CD1c-positive myeloid dendritic cell (primary cell): Measurements from ENCODE around the gene UBXN2A.

Experiments
- DNase-seq: peaks from one replicate; pipeline ENCODE4 v3.0.0-alpha.2; 2016; ENCODE audit errors: extremely low spot score

Gene UBXN2A

GRCh38 chr2:23939987-23940717 lies at the start of gene UBXN2A:
Gene UBXN2A (plus strand): TSS chr2:23940463. CDS start chr2:23958315, 17,852 bp downstream.
- peak; percentile 94 for DNase-seq

DNA sequence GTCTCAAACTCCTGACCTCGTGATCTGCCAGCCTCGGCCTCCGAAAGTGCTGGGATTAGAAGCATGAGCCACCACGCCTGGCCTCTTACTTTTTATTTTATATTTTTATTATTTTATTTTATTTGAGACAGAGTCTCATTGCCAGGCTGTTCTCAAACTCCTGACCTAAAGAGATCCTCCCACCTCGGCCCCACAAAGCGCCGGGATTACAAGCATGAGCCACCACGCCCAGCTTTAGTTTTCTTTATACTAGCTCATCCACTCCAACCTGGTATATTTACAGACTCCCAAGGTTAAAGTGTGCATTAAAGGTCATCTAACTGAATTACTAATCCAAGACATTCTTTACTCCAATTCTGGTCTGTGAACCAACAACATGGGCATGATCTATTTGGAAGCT lies 40.1 kb upstream of the UBXN2A start:
- DNase-seq, result no peak

DNA sequence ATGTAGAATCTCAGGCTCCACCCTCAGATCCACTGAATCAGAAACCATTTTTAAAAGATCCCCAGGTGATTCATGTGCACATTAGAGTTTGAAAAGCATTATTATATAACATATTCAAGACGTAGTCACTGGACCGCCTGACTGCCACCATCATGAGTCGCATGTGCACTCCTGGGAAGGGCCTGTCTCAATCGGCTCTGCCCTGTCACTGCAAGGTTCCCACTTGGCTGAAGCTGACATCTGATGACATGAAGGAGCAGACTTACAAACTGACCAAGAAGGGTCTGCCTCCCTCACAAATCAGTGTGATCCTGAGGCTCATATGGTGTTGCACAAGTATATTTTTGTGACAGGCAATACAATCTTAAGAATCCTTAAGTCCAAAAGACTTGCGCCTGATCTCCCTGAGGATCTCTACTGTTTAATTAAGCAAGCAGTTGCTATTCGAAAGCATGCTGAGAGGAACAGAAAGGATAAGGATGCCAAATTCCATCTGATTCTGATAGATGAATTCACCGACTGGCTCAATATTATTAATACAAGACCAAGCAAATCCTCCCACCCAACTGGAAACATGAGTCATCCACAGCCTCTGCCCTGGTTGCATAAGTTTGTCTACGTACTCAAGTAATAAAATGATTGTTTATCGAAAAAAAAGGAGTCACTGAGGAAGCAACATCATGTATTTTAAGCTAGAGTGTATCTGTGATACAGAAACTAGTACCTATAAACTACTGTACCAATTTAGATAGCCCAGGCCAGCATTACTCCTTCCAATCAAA lies 39.5 kb upstream of the UBXN2A start:
- peak; percentile 61 for DNase-seq

DNA sequence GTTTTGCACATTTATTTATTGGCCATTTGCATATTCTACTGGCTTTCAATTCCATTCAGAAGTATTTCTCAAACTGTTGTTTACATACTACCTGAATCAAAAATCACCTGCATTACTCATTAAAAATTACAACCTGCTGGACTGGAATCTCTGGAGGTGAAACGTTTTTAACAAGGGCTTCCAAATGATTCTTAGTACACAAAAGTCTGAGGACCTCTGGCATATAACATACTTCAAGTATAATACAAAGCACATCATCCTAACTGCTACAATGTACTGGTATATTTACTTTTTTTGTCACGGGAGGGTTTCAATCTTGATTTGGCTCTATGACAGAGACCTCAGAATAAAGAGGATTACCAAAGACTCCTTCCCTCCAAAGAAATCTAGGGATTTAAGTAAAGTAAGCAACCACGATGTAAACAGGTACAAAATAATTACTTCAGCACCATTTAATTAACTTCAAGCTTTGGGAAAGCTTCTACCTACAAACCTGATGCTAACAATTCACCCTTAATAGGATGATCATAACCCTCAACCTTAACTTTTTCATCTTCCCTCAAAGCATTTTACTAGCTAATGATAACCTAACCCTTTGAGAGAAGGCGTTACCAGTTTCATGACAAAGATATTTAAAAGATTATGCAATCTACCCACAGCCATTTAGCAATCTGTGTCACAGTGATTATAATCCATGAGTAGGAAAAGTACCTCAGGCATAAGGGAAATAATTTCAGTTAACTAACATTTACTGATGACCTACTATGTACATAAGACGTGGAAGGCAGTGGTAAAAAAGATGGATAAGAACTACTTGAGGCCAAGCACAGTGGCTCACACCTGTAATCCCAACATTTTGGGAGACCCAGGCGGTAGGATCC lies 38.1 kb upstream of the UBXN2A start:
- peak; percentile 56 for DNase-seq

- no peak for DNase-seq
Measured at GRCh38 chr2:23903034-23903433, 37.2 kb upstream of the UBXN2A start.

- DNase-seq, result no peak
Measured at GRCh38 chr2:23904215-23904614, 36.0 kb upstream of the UBXN2A start.

DNA sequence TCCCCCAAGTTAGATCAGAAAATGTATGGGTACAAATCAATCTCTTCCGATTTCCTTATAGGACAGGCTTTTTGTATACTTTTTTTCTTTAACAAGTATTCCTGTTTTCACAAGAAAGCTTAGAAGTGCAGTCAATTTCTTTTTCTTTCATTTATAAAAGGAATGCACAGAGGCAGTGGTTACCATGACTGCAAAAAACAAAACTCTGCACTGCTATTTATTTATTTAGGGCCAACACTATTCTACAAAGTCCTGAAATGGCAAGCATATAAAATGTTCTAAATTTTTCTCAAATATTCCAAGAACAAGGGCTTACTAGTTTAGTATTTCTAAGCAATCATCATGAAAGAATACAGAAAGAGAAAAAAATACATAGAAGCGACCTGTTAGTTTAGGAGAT lies 35.6 kb upstream of the UBXN2A start:
- DNase-seq, result no peak

DNA sequence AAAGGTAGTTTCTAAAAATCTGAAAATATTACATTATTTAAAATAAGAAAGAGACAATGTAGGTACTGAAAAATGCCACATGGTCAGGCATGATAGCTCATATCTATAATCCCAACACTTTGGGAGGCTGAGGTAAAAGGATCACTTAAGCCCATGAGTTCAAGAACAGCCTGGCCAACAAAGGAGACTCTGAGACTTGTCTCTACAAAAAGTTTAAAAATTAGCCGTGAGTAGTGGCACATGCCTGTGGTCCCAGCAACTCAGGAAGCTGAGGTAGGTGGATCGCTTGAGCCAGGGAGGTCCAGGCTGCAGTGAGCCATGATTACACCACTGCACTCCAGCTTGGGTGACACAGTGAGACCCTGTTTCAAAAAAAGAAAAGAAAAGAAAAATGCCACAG lies 35.1 kb upstream of the UBXN2A start:
- DNase-seq, result no peak

- no peak for DNase-seq
Measured at GRCh38 chr2:23912054-23912453, 28.2 kb upstream of the UBXN2A start.

- DNase-seq, result no peak
Measured at GRCh38 chr2:23915327-23915726, 24.9 kb upstream of the UBXN2A start.

DNA sequence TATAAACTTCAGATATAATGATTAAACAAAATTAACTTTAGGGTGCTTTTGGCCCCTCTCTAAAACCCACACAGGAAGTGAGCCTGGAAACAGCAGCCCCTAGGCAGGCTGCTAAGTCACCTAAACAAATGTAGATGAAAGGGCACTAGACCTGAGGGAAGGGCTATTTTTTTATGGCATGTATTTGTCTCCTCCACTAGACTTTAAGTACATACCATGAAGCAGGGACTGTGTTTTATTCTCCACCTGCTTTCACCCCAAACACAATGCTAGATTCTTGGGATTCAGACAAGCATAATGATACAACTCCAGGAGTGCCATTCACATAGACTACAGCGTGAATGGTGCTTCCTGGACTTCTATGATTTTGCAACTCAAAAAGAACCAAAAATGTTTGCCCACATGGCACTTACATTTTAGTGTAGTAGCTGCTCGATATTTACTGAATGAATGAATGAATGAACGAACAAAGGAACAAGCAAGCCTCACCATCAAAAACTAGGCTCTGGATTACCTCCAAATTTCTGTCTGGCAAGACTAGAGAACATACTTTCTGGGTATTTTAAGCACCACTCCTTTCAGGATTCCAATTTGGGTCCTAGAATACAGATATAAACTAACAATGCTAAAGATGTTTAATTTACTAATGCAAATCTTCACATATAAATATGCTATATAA lies 23.4 kb upstream of the UBXN2A start:
- DNase-seq, result no peak

DNA sequence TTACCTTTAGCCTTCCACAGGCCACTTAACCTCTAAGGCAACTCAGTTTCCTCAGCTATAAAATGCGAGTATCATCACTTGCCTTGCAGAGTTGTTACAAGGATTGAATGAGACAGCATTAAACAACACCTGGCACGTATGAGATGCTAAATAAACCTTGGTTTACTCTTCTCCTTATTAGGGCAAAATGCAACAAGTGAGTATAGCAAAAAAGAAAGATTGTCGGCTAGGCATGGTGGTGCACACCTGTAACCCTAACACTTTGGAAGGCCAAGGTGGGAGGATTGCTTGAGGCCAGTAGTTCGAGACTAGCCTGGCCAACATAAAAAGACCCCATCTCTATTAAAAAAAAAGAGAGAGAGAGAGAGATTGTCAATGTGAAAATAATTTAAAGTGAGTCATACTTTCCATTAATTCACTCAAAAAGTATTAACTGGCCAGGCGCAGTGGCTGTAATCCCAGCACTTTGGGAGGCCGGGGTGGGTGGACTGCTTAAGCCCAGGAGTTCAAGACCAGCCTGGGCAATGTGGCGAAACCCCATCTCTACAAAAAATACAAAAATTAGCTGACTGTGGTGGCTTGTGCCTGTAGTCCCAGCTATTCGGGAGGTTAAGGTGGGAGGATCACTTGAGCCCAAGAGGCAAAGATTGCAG lies 21.3 kb upstream of the UBXN2A start:
- DNase-seq, result no peak

- DNase-seq, result no peak
Measured at GRCh38 chr2:23924589-23925359, 15.5 kb upstream of the UBXN2A start.

- peak; percentile 93 for DNase-seq
Measured at GRCh38 chr2:23925702-23926289, 14.5 kb upstream of the UBXN2A start.

- no peak for DNase-seq
Measured at GRCh38 chr2:23926290-23926749, 13.9 kb upstream of the UBXN2A start.

- peak; percentile 97 for DNase-seq
Measured at GRCh38 chr2:23926750-23927571, 13.3 kb upstream of the UBXN2A start, which contains the start of gene ATAD2B. Gene ATAD2B (minus strand): TSS chr2:23927123. CDS start chr2:23926770, 353 bp downstream.

GRCh38 chr2:23934259-23934658 lies 6.0 kb upstream of the UBXN2A start:
- no peak for DNase-seq

DNA sequence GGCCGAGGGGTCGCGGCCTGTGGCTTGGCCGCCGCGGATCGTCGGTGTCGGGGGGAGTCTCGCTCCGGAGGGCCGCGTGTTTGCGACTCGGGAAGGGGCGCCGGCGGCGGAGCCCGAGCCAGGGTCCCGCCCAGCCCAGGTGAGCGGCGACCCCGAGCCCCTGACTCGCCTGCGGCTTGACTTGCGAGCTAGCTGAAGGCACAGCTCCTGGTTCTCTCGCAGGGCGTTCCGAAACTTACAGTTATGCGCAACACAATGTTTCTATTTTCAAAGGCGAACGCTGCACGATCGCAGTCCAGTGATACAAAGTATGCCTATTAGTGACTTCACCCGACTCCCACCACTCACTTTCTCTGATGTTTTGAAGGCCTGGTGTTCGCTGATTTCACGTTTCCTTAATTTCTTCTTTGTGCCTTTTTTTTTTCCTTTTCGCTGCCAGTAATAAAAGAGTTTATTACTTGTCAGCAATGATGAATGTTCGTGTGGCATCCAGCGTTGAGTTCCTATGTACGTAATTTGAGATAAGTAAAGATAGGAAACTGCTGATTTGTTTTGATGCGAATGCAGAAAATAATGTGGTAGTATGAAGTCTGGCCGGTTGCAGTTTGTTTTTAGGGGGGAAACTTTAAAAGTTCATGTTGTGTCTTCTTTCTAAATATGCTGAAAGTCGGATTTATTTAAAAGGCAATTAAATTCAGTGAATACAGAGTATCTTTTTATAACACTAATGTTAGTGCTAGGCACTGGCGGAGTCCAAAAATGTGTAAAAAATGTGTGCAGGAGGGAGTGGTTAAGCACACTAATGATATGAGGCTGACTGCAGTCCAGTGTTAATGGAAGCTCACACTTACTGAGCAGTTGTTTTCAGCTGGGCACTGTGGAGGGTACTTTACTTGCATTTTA lies 706 bp downstream of the UBXN2A start:
- peak; percentile 27 for DNase-seq
